ENCODE results near the gene SLC12A8. TPM values are rescaled to one million over a fixed set of nuclear protein-coding genes. Genes with fewer than 3 reads are reported as not detected.

SLC12A8 gene
- total RNA-seq, 2 donors from 2014 or later = 3.0 to 4.1 TPM

- DNase-seq (ENCODE audit: low spot score) (no peak), ATAC-seq (ENCODE audit: insufficient number of reproducible peaks, low FRiP score, low read depth) (no peak)
- no peak for TF ChIP-seq CTCF (IDR thresholded peaks at IDR 0.05)
- Histone ChIP-seq H3K4me1 (ENCODE audit: control insufficient read depth in 1 of 2, low read depth in 2 of 2) (peaks cover 0 to 13% of the 10 kb centered on the region in 2 donors), H3K4me3 (no peak overlapping the region), H3K27me3 (replicated peaks; ENCODE audit: insufficient read depth) (no peaks in the 10 kb centered on the region), H3K27ac (no peak overlapping the region), H3K36me3 (no peaks in the 10 kb centered on the region), H3K9me3 (no peaks in the 10 kb centered on the region)
Measured at GRCh38 chr3:125188955-125189354, 23.6 kb downstream of the SLC12A8 start.

GRCh38 chr3:125187599-125187910 lies 25.0 kb downstream of the SLC12A8 start:
- no peak for ATAC-seq (ENCODE audit: insufficient number of reproducible peaks, low FRiP score, low read depth)
- no peaks in the 10 kb centered on the region for H3K27me3 ChIP-seq (replicated peaks; ENCODE audit: insufficient read depth)
- no peak overlapping the region for H3K4me3 ChIP-seq

DNA sequence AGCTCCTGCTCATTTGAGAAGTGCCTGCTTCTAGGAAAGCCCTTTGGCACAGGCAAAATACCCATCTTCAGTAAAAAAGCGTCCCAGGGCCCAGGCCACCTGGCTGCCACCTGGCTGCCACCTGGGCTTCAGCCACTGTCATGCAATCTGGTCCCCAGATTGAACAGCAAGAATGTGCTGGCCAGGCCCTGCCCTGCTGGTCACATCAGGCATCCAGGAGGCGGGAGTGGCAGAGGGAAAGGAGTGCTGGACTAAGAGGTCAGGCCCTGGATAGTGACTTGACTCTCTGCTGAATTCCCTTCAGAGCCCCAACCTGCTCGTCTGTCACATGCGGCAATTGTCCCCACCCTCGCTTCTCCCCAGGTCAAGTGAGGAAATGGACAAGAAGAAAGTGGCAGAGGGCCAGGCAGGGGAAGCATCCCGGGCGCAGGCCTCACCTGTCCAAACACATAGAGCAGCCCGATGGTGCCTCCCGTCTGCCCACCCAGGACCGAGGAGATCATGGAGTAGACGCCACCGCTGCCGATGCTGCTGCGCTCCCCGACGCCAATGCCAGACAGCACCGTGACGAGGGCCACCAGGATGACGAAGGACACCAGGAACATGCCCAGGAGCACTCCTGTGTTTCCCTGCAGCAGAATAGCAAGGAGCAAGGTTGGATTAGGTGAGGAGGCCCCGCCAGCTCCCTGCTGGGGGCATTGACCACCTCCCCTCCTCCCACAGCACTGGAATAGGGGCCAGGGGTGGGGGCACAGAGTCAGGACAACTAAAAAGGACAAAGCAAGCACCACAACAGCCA lies 25.5 kb downstream of the SLC12A8 start:
- Histone ChIP-seq H3K36me3 (no peaks in the 10 kb centered on the region), H3K4me1 (ENCODE audit: control insufficient read depth in 1 of 2, low read depth in 2 of 2) (peaks cover 0 to 13% of the 10 kb centered on the region in 2 donors), H3K9me3 (no peaks in the 10 kb centered on the region), H3K4me3 (no peak overlapping the region), H3K27ac (no peak overlapping the region), H3K27me3 (replicated peaks; ENCODE audit: insufficient read depth) (no peaks in the 10 kb centered on the region)
- TF ChIP-seq CTCF (IDR thresholded peaks at IDR 0.05) = no peak
- DNase-seq (ENCODE audit: low spot score) = no peak
- ATAC-seq (ENCODE audit: insufficient number of reproducible peaks, low FRiP score, low read depth) = no peak

More at GRCh38 chr3:125187599-125187910, 25.0 kb downstream of the SLC12A8 start:
- Histone ChIP-seq H3K9me3 (no peaks in the 10 kb centered on the region), H3K4me1 (ENCODE audit: control insufficient read depth in 1 of 2, low read depth in 2 of 2) (peaks cover 0 to 13% of the 10 kb centered on the region in 2 donors), H3K36me3 (no peaks in the 10 kb centered on the region), H3K27ac (no peak overlapping the region)
- TF ChIP-seq CTCF (IDR thresholded peaks at IDR 0.05) = no peak
- DNase-seq (ENCODE audit: low spot score) = no peak

- no peak for TF ChIP-seq CTCF (IDR thresholded peaks at IDR 0.05)
- peaks cover 0 to 13% of the 10 kb centered on the region in 2 donors for H3K4me1 ChIP-seq (ENCODE audit: control insufficient read depth in 1 of 2, low read depth in 2 of 2)
- DNase-seq (ENCODE audit: low spot score) (no peak), ATAC-seq (ENCODE audit: insufficient number of reproducible peaks, low FRiP score, low read depth) (no peak)
- no peaks in the 10 kb centered on the region for H3K36me3 ChIP-seq
- no peak overlapping the region for H3K27ac ChIP-seq
- no peaks in the 10 kb centered on the region for H3K27me3 ChIP-seq (replicated peaks; ENCODE audit: insufficient read depth)
- H3K9me3 ChIP-seq = no peaks in the 10 kb centered on the region
- H3K4me3 ChIP-seq = no peak overlapping the region
Measured at GRCh38 chr3:125186261-125186787, 26.2 kb downstream of the SLC12A8 start.

GRCh38 chr3:125185805-125186204 lies 26.7 kb downstream of the SLC12A8 start:
- H3K27ac ChIP-seq = no peak overlapping the region
- DNase-seq (ENCODE audit: low spot score) (no peak), ATAC-seq (ENCODE audit: insufficient number of reproducible peaks, low FRiP score, low read depth) (no peak)
- no peak for TF ChIP-seq CTCF (IDR thresholded peaks at IDR 0.05)
- H3K4me3 ChIP-seq = no peak overlapping the region
- H3K36me3 ChIP-seq = no peaks in the 10 kb centered on the region
- H3K9me3 ChIP-seq = no peaks in the 10 kb centered on the region
- H3K4me1 ChIP-seq (ENCODE audit: control insufficient read depth in 1 of 2, low read depth in 2 of 2) = peaks cover 0 to 13% of the 10 kb centered on the region in 2 donors
- no peaks in the 10 kb centered on the region for H3K27me3 ChIP-seq (replicated peaks; ENCODE audit: insufficient read depth)

All from thoracic aorta (tissue), 2 donors.